HG03159 (cell line): ENCODE data around the gene CABP4.

ENCODE experiments used
- ATAC-seq: cut with Tn5 transposase; IDR thresholded peaks from one replicate; pipeline ENCODE4 v1.9.1; 2021; ENCODE audit warnings: mild to moderate bottlenecking, moderate library complexity; ENCODE audit not compliant: unreplicated experiment

The CABP4 gene

DNA sequence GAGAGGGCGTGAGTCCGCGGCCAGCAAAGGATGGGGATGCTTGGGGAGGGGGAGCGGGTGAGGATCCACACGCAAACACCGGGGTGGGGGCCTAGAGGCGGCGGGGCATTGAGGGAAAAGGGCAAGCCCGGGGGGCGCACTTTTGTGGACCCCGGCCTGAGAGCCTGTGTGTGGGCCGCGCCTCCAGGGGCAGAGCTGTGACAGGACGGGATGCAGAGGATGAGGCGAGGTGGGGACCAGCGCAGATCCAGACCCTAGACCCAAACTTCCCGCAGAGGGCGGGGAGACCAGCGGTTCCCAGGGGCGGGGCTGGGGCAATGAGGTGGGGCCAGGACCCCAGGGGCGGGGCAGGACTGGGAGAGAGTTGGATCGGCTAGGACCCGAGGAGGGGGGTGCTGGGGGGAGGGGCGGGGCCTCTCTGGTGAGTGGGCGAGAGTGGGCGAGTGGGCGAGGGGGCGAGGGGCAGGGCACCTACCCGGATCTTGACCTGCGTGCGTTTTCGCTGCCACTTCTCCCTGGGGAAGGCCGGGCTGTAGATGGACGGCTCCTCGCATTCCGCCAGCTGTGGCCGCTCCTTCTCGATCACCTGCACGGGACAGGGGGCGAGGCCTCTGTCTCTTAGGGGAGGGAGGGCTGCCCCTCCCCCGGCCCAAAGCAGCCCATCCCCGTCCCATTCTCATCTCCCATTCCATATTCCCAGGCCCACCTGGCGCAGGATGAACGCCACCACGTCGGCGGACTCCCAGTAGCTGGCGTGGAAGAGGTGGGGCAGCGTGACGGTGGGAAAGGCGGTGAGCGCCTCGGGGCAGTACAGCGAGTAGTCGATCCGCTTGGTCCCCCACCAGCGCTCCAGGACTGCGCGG lies 39.4 kb downstream of the CABP4 start:
- no peak for ATAC-seq

DNA sequence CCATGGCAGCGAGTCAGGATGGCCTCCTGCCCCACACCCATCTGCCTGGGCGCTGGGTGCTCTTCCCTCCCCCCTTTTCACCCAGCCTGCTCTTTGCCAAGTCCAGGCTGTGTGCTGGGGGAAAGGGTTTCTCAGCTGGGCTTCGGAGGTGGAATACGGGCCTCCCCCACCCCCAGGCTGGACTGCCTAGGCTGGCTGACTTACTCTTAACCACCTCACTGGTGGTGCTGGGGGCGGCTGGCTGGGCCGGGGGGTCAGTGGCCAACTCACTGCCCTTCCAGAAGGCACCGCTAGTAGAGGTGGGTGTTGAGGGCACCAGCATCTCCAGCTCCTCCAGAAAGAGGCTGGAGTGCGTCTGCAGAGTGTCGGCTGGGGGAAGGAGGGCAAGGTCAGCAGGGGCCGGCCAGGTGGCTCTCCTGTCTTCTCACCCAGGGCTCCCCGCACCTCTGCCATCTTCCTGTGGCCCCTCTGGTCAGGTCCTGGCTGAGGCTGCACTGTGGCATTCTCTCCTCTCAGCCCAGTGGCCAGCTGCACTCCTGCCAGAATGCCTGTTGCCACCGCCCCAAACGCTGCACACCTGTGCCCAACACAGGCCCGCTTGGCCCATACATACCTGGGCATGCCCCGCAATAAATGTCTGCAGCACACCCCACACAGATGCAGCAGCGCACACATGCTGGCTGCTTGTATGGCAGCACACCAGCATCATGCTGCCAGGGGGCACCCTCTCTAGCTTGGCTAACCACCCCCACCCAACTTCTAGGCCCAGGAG lies 40.3 kb downstream of the CABP4 start:
- no peak for ATAC-seq

DNA sequence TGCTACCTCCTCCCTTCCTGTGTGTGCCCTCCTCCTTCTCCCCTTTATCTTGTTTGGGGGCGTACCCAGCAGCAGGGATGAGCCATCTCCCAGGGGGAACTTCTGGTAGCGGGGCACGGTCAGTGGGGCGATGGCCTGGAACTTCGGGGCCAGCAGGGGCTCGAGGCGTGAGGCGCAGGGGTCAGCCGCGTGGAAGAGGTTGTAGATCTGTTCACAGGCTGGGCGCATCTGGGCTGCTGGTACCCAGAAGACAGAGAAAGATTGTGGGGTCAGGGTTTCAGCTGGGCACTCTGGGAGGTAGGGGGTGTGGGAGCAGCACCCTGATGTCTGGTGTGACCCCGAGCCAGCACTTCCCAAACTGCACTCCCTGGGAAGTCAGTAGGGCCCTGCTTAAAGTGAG lies 41.0 kb downstream of the CABP4 start:
- ATAC-seq: no peak

DNA sequence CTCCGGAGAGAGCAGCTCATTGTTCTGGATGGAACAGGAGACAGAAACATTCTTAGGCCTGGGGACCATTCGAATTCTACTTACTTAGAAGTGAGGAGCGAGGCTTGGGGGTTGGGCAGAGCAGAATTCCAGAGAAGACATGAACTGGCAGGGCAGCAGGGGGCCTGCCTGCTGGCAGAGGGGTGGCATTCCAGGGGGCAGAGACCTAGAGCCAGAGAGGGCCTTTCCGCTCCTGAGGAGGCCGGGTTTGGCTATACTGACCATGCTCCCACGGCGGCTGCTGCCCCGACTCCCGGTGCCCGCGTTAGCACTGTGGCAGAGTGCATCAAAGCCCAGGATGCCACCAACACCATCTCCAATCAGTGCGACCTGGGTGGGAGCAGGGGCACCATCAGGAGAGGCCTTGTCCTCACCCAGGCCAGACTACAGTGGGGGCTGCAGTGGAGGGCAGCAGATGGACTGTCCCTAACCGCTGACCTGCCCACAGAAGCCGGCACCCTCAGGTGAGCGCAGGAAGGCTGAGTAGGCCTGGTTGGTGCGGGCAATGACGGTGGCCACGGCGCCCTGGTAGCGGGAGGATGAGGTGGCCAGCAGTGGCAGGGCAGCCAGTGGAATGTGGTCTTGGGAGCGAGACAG lies 42.6 kb downstream of the CABP4 start:
- ATAC-seq: no peak

DNA sequence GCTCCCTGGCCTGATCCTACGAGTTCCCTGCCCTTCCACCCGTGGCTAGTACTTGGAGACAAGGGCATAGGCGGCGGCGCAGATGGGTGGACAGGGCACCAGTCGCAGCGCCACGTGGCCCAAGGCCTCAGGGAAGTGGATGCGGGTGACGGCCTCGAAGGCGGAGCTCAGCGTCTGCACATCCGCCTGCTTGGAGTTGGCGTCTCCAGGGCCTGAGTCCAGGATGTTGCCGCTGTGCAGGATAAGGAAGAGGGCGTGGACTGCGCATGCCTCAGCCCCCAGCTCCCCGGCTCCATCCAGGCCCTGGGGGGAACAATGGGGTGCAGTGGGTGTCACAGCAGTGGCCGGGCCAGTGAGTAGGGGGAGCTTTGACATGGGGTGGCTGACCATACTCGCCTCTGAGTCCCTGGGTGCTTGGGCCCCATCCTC lies 43.4 kb downstream of the CABP4 start:
- ATAC-seq: no peak

DNA sequence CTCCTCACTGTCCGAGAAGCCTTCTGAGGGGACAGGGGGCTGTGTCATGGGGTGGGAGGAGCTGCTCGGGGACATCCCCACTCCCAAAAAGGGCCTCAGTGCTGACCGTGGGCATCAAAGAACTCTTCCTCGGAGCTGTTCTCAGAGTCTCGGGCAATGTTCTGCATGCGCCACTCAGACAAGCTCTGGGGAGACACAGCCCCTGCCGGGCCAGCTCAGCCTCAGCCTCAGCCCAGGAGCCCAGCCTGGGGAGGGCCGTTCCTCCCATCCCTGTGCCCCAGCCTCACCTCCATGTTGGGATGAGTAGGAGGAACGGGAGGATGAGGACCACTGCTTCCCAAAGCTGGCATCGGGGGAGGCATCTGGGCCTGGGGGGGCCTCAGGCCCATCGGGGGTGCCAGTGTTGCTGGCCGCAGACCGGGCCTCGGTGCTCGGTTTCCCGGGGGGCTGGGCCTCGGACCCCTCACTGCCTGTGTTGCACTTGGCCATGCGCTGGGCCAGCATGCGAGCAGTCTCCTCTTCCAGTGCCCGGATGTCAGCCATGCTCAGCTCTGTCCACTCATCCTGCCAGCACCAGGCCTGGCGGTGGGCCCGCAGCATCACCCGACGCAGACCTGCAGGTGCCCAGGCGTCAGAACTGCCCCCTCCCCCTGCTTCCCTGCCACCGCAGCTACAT lies 44.8 kb downstream of the CABP4 start:
- ATAC-seq: no peak

DNA sequence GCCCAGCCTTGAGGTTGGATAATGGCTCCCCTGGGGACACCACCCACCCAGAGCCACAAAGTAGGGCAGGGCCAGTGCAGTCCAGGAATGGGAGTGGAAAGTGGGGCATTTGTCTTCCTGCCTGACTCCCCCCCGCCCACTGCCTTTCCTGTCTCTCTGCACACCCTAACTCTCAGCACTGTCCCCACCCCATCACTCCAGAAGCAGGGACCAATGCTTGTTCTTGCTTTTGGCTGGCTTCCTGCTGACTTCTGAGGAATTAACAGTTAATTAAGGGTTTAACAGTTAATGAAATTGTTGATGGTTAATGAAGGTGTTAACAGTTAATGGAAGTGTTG lies 45.3 kb downstream of the CABP4 start:
- no peak for ATAC-seq

DNA sequence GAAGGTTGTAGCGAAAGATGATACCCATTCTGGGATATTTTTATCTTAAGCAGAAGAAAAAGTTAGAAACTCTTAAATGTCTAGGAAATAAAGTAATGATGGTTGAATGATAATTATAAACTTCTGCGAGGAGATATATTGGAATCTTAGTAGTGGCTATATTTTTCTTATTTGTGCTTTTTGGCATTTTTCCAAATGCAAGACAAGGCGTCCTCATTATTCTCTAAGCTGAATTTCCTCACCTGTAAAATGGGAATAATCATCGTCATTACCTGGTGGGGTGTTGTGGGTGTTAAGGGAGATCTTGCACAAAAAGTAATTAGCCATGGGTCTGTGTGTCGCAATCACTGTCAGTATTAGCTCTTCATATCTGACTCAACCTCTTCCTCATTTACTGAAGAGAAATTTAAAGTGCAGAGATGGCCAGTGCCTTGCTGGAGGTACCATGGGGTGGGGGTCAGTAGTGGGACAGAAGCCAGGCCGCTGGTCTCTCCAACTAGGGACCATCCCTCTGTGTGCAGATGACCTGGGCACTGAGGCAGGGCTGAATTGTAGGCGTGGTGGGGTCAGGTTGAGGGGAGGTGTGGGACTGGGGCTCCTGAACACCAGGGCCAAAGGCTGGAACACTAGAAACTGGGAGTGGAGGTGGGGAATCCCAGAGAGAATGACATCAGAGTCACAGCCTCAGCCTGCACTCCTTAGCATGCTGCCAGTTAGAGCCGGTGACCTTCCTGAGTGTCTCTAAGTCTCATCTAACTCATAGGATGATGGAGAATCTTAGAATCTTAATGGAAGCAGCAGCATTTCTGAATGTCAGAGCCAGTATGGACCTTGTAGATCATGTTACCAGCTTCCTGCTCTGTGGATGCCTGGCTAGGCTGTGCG lies 45.9 kb downstream of the CABP4 start:
- ATAC-seq: no peak

DNA sequence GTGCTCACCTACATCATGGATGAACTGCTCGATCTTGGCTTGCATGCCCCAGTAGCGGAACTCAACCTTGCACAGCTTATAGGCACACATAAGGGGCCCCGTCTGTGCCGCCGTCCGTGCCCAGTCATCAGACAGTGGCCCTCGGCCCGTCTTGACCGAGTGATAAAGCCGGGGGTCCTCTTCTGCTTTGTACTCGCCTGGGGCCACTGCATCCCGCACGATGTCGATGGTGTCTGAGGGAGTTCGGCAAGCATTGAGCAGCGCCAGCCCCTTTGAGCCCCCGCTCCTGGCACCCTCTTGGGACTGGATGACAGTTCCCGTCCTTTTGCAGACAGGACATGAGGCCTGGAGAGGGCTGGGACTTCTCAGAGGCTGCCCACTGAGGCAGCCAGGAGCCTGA lies 46.7 kb downstream of the CABP4 start:
- no peak for ATAC-seq

DNA sequence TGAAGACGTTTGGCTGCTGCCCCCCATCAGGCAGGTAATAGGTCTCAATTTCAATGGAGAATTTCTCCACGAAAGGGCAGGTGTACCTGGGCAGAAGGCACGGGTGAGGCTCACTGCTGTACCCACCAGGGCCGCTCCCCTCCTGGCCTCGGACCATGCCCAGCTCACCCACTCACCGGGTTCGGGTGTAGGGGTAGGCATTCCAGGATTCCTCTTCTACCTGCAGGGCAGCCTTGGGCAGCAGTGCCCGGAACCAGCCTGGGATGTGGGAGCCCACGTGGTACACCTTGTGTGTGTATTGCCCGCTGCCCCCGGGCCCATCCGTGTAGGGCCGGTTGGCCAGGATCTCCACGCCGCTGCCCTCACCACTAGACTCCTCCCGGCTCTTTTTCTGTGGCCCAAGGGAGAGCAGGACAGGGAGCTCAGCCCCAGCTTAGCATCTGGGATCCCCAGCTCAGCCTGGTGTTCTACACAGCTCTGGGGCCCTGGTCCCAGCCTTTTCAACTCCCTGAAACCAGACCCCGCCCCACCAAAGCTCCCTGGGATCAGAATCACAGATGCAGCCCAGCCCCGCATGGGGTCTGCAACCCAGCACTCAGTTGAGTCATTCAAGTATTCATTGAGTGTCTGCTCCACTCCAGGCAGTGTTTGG lies 47.3 kb downstream of the CABP4 start:
- ATAC-seq: no peak

DNA sequence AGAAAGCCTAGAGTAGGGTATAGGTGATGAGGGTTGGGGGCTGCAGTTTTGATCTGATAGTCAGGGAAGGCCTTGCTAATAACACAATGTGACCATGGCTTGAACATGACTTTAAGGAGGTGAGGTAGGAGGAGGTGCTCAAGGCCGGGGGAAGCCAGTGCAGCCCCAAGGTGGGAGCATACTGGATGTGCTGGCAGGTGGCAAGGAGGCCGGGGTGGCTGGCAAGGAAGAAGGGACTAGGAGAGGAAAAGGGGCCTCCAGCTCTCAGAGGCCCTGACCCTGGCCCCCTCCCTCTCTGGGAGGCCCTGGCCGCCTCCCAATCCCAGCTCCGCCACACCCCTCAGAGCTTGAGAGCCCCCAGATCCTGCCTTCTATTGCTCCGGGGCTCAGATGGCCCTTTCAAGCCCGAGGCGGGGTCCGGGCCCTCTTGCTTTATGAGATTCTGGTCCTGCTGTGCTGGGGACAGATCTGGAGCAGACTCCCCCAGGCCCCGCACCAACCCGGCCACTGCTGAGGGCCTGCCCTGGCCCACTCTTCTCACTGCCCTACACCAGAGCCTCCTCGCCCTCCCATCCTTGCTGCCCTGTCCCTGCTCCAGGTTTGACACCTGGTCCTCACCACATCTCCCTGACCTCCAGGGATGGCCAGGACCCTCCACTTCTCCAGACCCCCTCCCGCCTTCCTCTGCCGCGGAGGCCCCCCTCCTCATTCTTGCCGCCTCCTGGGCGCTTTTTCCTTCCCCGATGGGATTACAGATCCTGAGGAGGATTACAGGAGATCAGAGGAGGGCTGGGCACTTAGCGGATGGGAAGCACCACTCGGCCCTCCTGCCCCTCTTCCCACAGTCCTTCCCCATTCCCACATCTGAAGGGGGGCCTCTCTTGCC lies 48.2 kb downstream of the CABP4 start:
- ATAC-seq: no peak

DNA sequence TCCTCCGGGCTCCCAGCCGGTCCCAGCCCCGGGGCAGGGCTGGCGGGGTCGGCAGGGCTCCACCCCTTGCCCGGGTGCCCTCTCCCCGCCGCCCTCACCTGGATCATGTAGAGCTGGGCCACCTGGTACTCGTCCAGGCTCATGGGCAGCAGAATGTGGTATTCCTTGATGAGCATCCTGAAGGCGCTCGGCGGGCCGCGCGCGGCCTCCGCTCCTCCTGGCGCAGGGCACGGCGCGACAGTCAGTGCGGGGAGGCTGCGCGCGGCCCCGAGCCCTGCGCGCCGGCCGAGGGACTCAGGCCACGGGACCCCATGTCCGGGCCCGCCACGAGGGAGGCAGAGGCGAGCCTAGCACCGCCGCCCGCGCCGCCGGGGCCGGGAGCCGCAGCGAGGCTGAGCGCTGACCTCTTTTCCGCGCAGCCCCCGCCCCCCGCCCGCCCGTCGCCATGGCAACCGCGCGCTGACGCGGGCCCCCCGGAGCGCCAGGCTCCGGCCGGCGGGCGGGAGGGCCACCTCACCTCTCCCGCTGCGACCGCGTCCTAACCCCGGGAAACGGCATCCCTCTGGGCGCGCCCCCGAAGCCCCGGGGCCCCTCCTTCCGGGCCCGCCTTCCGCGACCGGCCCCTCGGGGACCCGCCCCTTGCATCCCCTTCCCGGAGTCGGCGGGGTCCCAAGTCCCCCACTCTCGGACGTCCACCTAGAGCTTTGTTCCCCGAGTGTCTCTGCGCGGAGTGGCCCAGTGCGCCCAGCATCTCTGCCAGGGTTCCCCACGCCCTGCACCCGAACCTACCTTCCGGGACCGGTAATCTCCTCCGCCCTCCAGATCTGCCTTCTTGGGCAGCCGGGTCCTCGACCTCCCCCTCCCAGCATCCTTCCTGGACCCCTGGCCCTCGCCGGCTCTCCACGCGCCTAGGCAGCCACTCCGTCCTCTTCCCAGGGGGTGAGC lies 49.1 kb downstream of the CABP4 start:
- no peak for ATAC-seq

DNA sequence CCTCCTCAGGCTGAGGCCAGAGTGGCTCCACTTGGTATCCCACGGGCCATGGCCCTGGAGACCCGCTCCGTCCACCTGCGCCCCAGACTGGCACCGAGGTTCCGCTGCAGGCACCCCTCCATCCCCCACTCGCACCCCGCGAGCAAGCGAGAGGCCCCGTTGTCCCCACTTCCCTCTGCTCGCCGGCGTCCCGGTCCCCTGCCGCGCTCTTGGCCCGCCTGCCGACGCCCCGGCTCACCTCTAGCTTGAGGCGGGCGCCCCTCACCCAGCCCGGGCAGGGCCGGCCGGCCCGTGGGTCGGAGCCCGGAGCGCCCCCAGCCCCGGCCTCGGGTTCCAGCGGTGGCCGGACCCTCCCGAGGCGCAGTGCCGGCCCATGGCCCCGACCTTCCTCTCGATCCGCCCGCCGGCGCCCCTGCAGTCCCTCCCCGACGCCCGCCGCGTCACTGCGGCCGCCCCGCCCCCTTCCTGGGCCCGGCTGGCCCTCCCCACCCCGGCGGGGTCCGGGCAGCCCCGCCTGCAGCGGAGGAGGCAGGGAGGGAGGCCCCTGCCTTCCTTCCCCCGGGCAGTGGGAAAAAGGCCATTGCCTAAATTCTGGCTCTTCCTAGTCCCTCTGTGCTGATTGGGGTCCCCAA lies 49.9 kb downstream of the CABP4 start, which contains the start of gene PITPNM1:
PITPNM1 (minus strand) TSS at position 414 of the 632 bp plus-strand sequence. CDS start 1,183 bp downstream, outside the sequence.
- ATAC-seq: no peak

DNA sequence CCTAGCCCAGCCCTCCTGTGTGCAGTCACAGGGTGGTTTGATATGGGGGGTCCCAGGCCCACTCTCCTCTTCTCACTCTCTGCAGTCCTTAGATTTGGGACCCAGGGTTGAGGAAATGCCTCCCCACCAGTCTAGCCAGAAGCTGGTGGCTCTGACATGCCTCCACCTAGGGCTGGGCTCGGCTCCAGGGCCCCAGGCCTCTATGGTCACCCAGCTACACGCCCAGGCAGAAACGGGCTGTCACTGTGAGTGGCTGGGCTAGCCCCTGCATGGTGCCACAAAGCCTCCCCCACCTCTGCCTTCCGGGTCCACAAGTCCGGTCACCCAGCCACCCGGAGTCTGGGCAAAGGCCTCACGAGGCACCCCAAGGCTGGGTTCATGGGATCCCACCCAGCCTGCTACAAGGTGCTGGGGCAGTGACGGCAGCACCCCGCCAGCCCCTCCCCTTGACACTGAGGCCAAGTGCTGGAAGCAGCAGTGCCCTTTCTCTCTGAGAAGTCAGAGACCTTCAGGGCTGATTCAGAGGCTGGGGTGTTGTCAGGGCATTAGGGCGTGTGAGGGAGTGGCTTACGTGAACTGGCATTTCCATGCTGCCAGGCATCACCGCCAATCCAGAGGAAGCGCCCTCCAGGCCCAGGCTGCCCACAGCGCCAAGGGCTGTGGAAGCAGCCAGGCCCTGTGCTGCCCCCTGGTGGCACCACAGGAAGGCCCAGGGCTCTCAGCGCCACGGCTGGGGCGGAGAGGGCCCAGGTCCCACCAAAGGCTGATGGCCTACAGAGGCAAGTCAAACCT lies 50.6 kb downstream of the CABP4 start:
- ATAC-seq: no peak

DNA sequence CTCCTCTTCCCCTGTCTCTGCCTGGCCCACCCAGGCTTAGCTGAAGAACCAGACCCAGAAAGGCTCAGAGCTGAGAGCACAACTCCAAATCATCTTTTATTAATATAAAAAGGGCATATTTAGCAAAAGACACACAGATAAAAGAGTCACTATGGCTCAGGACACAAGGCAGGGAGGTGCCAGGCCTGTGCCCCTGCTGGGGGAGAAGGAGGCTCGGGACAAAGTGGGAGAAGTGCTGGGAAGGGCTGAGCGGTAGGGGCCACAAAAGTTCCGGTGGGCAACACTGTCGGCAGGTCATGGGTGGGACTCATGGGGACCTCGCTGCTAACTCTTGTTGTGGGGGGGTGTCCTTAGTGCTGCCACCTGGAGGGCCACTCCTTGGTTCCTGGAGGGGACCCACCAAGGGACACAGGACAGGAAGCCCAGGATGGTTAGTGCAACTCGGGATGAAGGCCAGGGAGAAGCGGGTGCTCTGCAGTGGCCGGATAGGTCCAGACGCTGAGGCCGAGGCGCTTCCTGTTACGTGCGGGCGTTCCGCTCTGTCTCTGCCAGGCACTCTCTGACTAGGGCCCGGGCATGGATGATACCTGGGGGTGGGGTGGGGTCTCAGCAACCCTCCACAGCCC lies 51.4 kb downstream of the CABP4 start:
- ATAC-seq: no peak
